ENCODE results near the gene EMX2. TPM values are rescaled to one million over a fixed set of nuclear protein-coding genes. Genes with fewer than 3 reads are reported as not detected.

Gene EMX2
- total and polyA plus RNA-seq, 2 donors (not counting 3 experiments of a cell fraction or from before 2014, with no cell fraction given) = not detected

DNA sequence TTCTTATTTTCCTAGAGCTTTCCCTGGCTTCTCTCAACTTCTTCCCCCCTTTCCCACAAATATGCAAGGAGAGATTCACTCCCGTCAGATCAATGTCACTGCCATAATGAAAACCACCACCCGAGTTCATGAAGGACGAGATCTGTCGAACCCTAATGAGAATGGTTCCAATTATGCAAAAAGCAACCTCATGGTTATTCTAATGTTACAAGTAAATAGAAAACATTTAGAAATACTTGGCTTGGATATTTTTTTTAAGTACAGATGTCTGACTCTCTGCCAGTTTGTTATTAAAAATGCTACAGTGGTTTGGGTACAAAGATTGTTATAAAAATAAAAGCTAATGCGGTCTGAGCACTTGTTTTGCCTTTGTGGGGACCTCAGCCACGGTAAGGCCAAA, 25.9 kb upstream of the EMX2 start:
- dilution Hi-C loops (cut with MboI; ENCODE audit: extremely low pct_ligation_motif_present, low sequenced_read_pairs) (no loop called here), intact Hi-C loops (cut with micrococcal nuclease) (no loop called here)
- H3K4me2 ChIP-seq (ENCODE audit: insufficient read depth, low read length) = no peak overlapping the region
- DNase-seq (ENCODE audit: low read depth, low spot score) (no peak), FAIRE-seq (no peak)
- no TSS peak for BruUV-seq (replicated peaks)
- H3K4me1 ChIP-seq (ENCODE audit: control insufficient read depth, extremely low read depth, insufficient read depth, low read length) = no peaks in the 10 kb centered on the region
- no peaks in the 10 kb centered on the region for H3K9me3 ChIP-seq (replicated peaks; ENCODE audit: control insufficient read depth, insufficient read depth, low read length)
- H4K20me1 ChIP-seq (replicated peaks; ENCODE audit: control insufficient read depth, extremely low read depth, insufficient read depth, low read length) = no peaks in the 10 kb centered on the region
- no peaks in the 10 kb centered on the region for H3K27me3 ChIP-seq (ENCODE audit: control insufficient read depth in 2 of 2, insufficient read depth in 2 of 2, low read length in 2 of 2)
- no peak overlapping the region for H3K27ac ChIP-seq (ENCODE audit: insufficient read depth, low read depth, low read length)
- TF ChIP-seq FOS (IDR thresholded peaks at IDR 0.05; ENCODE audit: borderline replicate concordance, insufficient read depth, low read length) (no peak), POLR2A (IDR thresholded peaks at IDR 0.05; ENCODE audit: low read depth, low read length) (no peak), GATA2 (IDR thresholded peaks at IDR 0.05; ENCODE audit: insufficient read depth, insufficient read length, low read depth, low read length) (no peak), CTCF (IDR thresholded peaks at IDR 0.05; ENCODE audit: extremely low read depth in 1 of 2, insufficient read depth in 1 of 2, low read depth in 1 of 2, low read length in 2 of 2) (no peak), MAX (IDR thresholded peaks at IDR 0.05; ENCODE audit: insufficient read depth, insufficient read length) (no peak), MYC (IDR thresholded peaks at IDR 0.05; ENCODE audit: low read depth, low read length) (no peak), JUN (IDR thresholded peaks at IDR 0.05; ENCODE audit: borderline replicate concordance, insufficient read depth, insufficient read length, low read depth) (no peak), EZH2 (IDR thresholded peaks at IDR 0.05; ENCODE audit: borderline replicate concordance, low read depth, low read length, severe bottlenecking) (no peak), POLR2AphosphoS5 (IDR thresholded peaks at IDR 0.05; ENCODE audit: insufficient read depth, low read depth, low read length) (no peak)
- H3K36me3 ChIP-seq (ENCODE audit: control insufficient read depth in 2 of 2, extremely low read depth in 1 of 2, insufficient read depth in 2 of 2, low read length in 2 of 2) = no peaks in the 10 kb centered on the region
- H3K9ac ChIP-seq (replicated peaks; ENCODE audit: extremely low read depth, insufficient read depth, low read length) = no peak overlapping the region
- POLR2A ChIA-PET = no interaction called here
- no peaks in the 10 kb centered on the region for H3K79me2 ChIP-seq (ENCODE audit: control insufficient read depth, insufficient read depth, low read length)
- no peaks in the 10 kb centered on the region for H3K9me1 ChIP-seq (replicated peaks; ENCODE audit: control insufficient read depth, extremely low read depth, insufficient read depth, low read length)
- no peak overlapping the region for H2AFZ ChIP-seq (ENCODE audit: low read depth, low read length)
- no peak overlapping the region for H3K4me3 ChIP-seq (replicated peaks in 1 of 3; ENCODE audit: insufficient read depth in 1 of 3, low read depth in 1 of 3, low read length in 3 of 3)
- CTCF ChIA-PET = interaction anchor here (0.6 to 0.9 kb wide), 2 partner anchors 20 to 724 kb away, joined by 3 read pairs; no protein-coding TSS in a partner anchor
